ENCODE data around the gene CIRBP.

CIRBP gene

DNA sequence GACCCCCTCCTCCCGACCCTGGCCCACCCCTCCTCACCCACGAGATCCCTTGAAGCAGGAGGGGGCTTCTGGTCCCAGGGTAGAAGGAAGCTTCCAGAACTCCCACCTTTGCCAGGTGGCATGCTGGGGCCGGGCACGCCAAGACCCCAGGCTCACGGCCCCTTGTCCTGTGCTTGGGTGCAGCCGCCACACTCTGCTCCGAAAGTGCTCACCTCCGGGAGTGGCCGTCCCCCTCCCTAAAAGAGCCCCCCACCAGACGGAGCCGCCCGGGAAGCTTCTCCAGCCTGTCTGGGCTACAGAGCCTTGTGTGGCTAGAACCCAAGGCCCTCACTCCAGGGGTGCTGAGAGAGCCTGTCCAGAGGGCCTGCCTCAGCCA lies 14.8 kb downstream of the CIRBP start:
- TF ChIP-seq, protein P1, sequence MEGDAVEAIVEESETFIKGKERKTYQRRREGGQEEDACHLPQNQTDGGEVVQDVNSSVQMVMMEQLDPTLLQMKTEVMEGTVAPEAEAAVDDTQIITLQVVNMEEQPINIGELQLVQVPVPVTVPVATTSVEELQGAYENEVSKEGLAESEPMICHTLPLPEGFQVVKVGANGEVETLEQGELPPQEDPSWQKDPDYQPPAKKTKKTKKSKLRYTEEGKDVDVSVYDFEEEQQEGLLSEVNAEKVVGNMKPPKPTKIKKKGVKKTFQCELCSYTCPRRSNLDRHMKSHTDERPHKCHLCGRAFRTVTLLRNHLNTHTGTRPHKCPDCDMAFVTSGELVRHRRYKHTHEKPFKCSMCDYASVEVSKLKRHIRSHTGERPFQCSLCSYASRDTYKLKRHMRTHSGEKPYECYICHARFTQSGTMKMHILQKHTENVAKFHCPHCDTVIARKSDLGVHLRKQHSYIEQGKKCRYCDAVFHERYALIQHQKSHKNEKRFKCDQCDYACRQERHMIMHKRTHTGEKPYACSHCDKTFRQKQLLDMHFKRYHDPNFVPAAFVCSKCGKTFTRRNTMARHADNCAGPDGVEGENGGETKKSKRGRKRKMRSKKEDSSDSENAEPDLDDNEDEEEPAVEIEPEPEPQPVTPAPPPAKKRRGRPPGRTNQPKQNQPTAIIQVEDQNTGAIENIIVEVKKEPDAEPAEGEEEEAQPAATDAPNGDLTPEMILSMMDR (IDR thresholded peaks at IDR 0.05; ENCODE audit: extremely low read depth, missing control alignments), result no peak
- peak; percentile 23 for DNase-seq (ENCODE audit: low spot score)

DNA sequence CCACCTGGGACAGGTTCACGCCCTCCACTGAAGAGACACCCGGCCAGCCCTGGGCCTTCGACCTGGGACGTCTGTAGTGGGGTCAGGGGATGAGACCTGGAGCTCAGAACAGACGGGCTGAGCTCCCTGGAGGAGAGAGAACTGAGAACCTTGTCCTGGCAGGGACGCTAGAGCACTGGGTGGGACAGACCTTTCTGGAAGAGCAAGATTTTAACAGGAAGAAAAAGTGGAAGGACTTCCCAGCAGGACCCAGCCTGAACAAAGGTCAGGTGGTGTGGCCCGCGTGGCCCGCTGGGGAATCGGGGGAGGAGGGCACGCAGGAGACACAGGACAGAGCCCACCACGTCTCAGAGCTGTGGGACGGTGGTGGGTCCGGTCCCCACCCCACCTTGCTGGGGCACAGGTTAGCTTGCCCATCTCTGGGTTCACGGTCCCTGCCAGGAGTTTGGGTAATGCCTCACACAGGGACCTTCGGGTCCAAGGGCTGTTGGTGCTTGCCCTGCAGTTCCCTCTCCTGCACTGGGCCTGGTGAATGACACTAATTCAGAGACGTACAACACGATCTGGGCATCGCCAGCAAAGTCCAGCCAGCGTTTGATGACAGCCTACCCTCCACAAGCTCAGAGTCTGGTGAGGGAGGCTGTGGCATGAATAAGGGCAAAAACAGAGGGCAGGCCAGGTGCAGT lies 15.3 kb downstream of the CIRBP start:
- TF ChIP-seq, protein P1 (IDR thresholded peaks at IDR 0.05; ENCODE audit: extremely low read depth, missing control alignments), result no peak
- DNase-seq (ENCODE audit: low spot score), result peak; percentile 39

DNA sequence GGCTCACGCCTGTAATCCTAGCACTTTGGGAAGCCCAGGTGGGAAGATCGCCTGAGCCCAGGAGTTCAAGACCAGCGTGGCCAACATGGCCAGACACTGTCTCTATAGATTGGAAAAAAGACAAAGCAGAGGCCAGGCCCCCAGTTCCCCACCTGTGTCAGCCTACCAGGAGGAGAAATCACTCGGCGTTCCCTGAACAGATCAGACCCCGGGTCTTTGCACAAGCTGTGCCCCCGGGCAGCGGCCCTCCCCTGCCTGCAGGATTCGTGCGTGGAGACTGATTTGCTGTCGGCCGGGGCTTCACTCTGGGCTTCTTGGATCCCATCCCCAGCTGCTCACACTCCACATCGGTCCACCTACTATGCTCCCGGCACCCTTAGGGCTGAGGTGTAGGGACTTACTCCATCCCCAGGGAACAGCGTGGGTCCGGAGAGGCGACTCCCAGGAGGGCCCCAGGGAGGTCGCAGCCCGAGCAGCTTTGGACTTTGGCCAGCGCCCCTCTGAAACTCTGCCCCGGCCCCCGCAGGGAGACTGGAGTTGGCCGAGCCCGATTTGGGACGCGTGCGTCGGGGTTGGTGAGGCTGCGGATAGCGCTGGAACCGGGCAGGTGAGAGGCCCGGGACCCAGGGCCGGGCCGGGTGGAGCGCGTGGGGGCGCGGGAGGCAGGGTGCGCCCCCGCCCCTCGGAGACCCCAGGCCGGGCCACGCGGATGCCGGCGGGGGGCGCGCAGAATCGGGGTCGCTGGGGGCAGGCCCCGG lies 16.0 kb downstream of the CIRBP start:
- peak; percentile 63 for DNase-seq (ENCODE audit: low spot score)
- TF ChIP-seq, protein P1 (IDR thresholded peaks at IDR 0.05; ENCODE audit: extremely low read depth, missing control alignments), result no peak

DNA sequence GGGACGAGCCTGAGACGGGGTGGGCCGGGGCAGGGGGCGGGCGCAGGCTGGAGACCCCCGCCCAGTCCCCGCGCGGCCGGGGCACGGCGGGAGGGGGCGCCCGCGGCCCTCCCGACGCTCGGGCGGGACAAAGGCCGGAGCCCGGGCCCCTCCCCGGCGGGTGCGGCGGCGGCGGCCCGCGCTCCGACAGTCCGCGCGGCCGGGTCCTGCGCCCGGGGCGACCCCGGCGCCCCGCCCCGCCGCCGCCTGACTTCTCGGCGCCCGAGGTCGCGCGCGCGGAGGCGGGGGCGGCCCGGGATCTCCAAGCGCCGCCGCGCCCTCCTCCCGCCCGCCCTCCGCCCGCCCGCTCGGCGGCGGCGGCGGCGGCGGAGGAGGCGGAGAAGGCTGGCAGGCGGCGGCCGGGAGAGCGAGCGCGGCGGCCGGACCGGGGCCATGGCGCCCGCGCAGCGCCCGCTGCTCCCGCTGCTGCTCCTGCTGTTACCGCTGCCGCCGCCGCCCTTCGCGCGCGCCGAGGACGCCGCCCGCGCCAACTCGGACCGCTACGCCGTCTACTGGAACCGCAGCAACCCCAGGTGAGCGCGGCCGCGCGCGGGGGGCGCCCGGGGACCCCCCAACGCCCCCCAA lies 16.7 kb downstream of the CIRBP start, which contains the start of gene EFNA2:
Gene EFNA2, plus strand, starts transcription at position 137 of the 624 bp plus-strand sequence. Its CDS starts 296 bp downstream, at position 433.
- peak; percentile 61 for DNase-seq (ENCODE audit: low spot score)
- TF ChIP-seq, protein P1 (IDR thresholded peaks at IDR 0.05; ENCODE audit: extremely low read depth, missing control alignments), result peak; percentile 6

DNA sequence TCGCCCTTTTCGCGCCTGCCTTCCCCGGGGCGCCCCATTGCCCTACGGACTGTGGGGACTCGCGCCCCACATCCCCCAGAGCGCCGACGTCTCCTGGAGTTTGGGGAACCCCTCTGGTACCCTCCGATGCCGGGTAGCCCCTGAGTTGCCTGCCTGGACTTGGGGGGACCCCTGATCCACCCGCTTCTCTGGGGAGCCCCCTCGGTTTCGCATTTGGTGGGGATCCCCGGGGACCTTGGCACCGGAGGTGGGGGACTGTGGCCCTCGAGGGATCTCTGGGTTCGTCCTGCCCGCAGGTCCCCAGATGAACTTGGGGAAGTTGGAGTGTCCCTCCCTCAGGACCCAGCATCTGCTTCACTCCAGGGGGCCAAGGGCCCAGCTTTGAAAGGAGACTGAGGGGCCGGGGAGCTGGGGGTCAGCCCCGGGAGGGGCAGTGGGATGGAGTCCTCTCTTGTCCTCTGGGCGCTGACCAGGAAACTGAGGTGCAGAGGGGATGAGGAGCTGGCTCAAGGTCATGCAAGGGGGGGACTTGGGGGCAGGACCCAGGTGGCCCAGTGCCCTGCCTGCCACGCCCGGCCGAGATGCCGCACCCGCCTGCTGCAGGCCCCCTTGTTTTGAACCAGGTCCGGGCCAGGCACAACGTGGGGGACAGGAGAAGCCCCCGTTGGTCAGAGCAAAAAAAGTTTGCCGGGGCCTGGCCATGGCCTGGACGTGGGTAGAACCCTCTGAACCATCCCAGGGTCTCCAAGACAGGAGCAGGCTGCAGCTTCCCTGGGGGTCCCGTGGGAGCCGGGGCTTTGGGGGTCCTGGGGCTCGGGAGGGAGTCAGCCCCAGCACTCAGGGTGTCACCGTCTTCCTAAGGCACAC lies 17.6 kb downstream of the CIRBP start:
- TF ChIP-seq, protein P1 (IDR thresholded peaks at IDR 0.05; ENCODE audit: extremely low read depth, missing control alignments), result no peak
- peak; percentile 60 for DNase-seq (ENCODE audit: low spot score)

DNA sequence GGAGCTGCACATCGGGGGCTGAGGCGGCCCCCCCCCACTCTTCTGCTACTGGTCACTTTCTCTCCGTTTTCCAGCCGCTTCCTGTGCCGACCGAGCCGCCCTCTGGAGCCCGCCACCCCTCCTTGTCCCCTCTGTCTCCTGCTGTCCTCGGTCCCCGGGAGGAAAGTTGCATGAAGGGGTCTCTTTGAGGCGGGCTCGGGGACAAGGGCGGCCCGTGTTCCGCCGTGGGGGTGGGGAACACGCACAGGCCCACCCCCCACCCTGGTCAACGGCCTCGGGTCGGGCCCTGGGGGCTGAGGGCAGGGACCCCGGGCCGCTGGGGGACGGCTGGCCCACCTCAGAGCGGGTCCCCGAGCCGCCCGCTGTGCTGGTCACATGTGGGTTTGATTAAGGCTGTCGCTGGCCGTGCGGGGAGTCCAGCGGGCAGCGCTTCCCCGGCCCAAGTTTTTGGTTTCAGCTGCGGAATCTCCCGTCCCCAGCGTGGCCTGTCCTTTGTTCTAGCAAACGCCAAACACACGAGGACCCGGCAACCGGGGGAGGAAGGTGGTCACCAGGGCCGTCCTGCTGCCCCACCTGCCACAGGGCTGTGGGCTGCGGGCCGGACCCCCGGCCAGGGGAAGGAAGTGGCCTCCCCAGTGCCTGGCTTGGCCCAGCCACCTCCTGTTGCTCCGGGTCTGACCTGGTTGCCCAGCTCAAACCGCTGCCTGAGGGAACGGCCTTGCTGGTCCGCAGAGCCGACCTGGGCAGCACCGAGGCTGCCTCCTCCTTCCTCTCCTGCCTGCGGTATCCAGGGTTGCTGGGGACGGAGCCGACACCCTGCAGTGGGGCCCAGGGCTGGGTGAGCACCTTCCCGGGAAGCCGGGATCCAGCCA lies 18.5 kb downstream of the CIRBP start:
- peak; percentile 60 for DNase-seq (ENCODE audit: low spot score)
- TF ChIP-seq, protein P1 (IDR thresholded peaks at IDR 0.05; ENCODE audit: extremely low read depth, missing control alignments), result no peak

All from GM20000 (cell line).